B cell (primary cell): ENCODE results near the gene ZEB2. TPM values are rescaled to one million over a fixed set of nuclear protein-coding genes. Genes with fewer than 3 reads are reported as not detected.

Source experiments
- ATAC-seq: fragments of 200-7000 bp; cut with Tn5 transposase; one replicate; pipeline ENCODE4 v1.10.0; 2021; ENCODE audit warnings: low read depth, mild to moderate bottlenecking, moderate number of reproducible peaks, moderate library complexity
- CTCF ChIA-PET: fragments of 350-600 bp; sonication (Branson Sonifier 250); formaldehyde crosslinking; loops from one replicate; lab custom pipeline; 2021; ENCODE audit warnings: antibody characterized with exemption, inconsistent platforms; lab: Charles Lee
- POLR2A ChIA-PET: fragments of 350-600 bp; sonication (Branson Sonifier 250); formaldehyde crosslinking; loops from one replicate; lab custom pipeline; 2021; ENCODE audit warnings: antibody characterized with exemption; lab: Charles Lee
- DNase-seq: peaks from one replicate; pipeline ENCODE4 v3.0.0; 2013
- H2AFZ ChIP-seq: 2 replicates; pipeline ENCODE4 v1.6.1; 2012; ENCODE audit warnings: mild to moderate bottlenecking, low read depth, low read length; ENCODE audit not compliant: insufficient read depth, poor library complexity, severe bottlenecking
- H3K27ac ChIP-seq, 2 donors: 1 replicate in 1 of 2; 2 replicates in 1 of 2; pipeline ENCODE4 v1.5.1; 2012 to 2013; ENCODE audit warnings: low read length in 2 of 2, mild to moderate bottlenecking in 2 of 2, moderate library complexity in 1 of 2
- H3K27me3 ChIP-seq, 4 experiments: fragments of 200-600 bp in 1 of 4; sonication (generic) in 1 of 4; replicated peaks in 1 of 4; 1 replicate in 2 of 4; 2 replicates in 2 of 4; pipeline versions ENCODE4 v1.6.1 to v1.7.0; 2013 to 2016; ENCODE audit warnings: low read length in 3 of 4, mild to moderate bottlenecking in 2 of 4, mixed read lengths in 1 of 4, moderate library complexity in 1 of 4; ENCODE audit not compliant: insufficient read depth in 4 of 4, control insufficient read depth in 3 of 4; ENCODE audit errors: control extremely low read depth in 1 of 4
- H3K36me3 ChIP-seq, 2 experiments: replicated peaks in 1 of 2; 1 replicate in 1 of 2; 2 replicates in 1 of 2; pipeline versions ENCODE4 v1.6.1 to v1.7.1; 2013; ENCODE audit warnings: low read length in 1 of 2; ENCODE audit not compliant: insufficient read depth in 2 of 2, control insufficient read depth in 1 of 2; ENCODE audit errors: control extremely low read depth in 1 of 2, extremely low read depth in 1 of 2
- H3K4me1 ChIP-seq, 2 donors: fragments of 200-600 bp in 1 of 2; sonication (generic) in 1 of 2; 1 replicate in 1 of 2; 2 replicates in 1 of 2; pipeline versions ENCODE4 v1.5.1 to v1.6.1; 2013 to 2017; ENCODE audit warnings: low read length in 2 of 2; ENCODE audit not compliant: control insufficient read depth in 2 of 2, insufficient read depth in 2 of 2
- H3K4me2 ChIP-seq: replicated peaks from 2 replicates; pipeline ENCODE3; 2012; ENCODE audit warnings: mild to moderate bottlenecking, low read depth, low read length; ENCODE audit not compliant: poor library complexity, severe bottlenecking
- H3K4me3 ChIP-seq, 5 experiments: fragments of 200-600 bp in 1 of 5; sonication (generic) in 1 of 5; 1 replicate in 3 of 5; 2 replicates in 2 of 5; pipeline versions ENCODE4 v1.5.1 to v1.7.0; 2011 to 2016; ENCODE audit warnings: low read length in 4 of 5, mild to moderate bottlenecking in 4 of 5, low read depth in 2 of 5, control low read depth in 1 of 5, moderate library complexity in 1 of 5; ENCODE audit not compliant: insufficient read depth in 1 of 5; ENCODE audit errors: control extremely low read depth in 1 of 5, extremely low read depth in 1 of 5
- H3K79me2 ChIP-seq: fragments of 200-600 bp; sonication (generic); one replicate; pipeline ENCODE4 v1.6.0; 2016; ENCODE audit warnings: low read length; ENCODE audit not compliant: control insufficient read depth, insufficient read depth
- H3K9ac ChIP-seq: fragments of 200-600 bp; sonication (generic); 2 replicates; pipeline ENCODE4 v1.6.1; 2017; ENCODE audit warnings: mild to moderate bottlenecking, low read length, moderate library complexity
- H3K9me3 ChIP-seq, 3 donors: one replicate each; pipeline versions ENCODE4 v1.6.1 to v1.7.1; 2013; ENCODE audit warnings: low read length in 2 of 3; ENCODE audit not compliant: control insufficient read depth in 2 of 3, insufficient read depth in 1 of 3; ENCODE audit errors: control extremely low read depth in 1 of 3
- H4K20me1 ChIP-seq: 2 replicates; pipeline ENCODE4 v1.6.0; 2012; ENCODE audit warnings: mild to moderate bottlenecking, low read length; ENCODE audit not compliant: insufficient read depth, control insufficient read depth, poor library complexity, severe bottlenecking
- H3K27ac Mint-ChIP-seq: one replicate; pipeline ENCODE4 v1.8.0; 2021; ENCODE audit warnings: mixed read lengths
- H3K27me3 Mint-ChIP-seq: one replicate; pipeline ENCODE4 v1.8.0; 2021; ENCODE audit warnings: mixed read lengths
- H3K4me1 Mint-ChIP-seq: one replicate; pipeline ENCODE4 v1.8.0; 2021; ENCODE audit warnings: mixed read lengths
- H3K4me3 Mint-ChIP-seq: one replicate; pipeline ENCODE4 v1.8.0; 2021; ENCODE audit warnings: mixed read lengths
- H3K9me3 Mint-ChIP-seq: one replicate; pipeline ENCODE4 v1.8.0; 2022; ENCODE audit warnings: mixed read lengths; ENCODE audit not compliant: insufficient read depth
- EZH2 ChIP-seq: IDR thresholded peaks from 2 replicates; pipeline ENCODE4 v1.6.1; 2012; ENCODE audit warnings: borderline replicate concordance, low read depth, mild to moderate bottlenecking, moderate library complexity, low read length; ENCODE audit not compliant: insufficient read depth, poor library complexity, severe bottlenecking
- WGBS: methylation state at CpG from one replicate; pipeline ENCODE4 v1.1.5; 2013; ENCODE audit warnings: missing lambda C conversion rate; ENCODE audit not compliant: insufficient coverage; 5-methylcytosine and 5-hydroxymethylcytosine counted together
- intact Hi-C: fragments of 100-400 bp; cut with micrococcal nuclease; formaldehyde crosslinking; loops from one replicate; pipeline ENCODE4 v1.10.0; 2022
- polyA plus RNA-seq: library from polyadenylated mRNA; depleted of rRNA; stranded (reverse); fragments of >200 nt; gene quantifications from 2 replicates; pipeline ENCODE4 v1.2.3, GENCODE V29; 2012
- total RNA-seq, 2 donors: library from RNA; stranded (reverse); fragments of 120-200 nt in 1 of 2; gene quantifications; 1 replicate in 1 of 2; 2 replicates in 1 of 2; pipeline versions ENCODE4 v1.2.3 to v1.2.4, GENCODE V29; 2013 to 2022
- TF ChIP-seq, protein P1 (sequence below): fragments of 200-600 bp; IDR thresholded peaks from one replicate; pipeline ENCODE4 v1.8.0; 2022; ENCODE audit warnings: antibody characterized with exemption, mild to moderate bottlenecking

ZEB2 gene
- total and polyA plus RNA-seq, 2 donors (not counting 1 experiment from before 2014, with no cell fraction given) = 56.3 to 217 TPM

DNA sequence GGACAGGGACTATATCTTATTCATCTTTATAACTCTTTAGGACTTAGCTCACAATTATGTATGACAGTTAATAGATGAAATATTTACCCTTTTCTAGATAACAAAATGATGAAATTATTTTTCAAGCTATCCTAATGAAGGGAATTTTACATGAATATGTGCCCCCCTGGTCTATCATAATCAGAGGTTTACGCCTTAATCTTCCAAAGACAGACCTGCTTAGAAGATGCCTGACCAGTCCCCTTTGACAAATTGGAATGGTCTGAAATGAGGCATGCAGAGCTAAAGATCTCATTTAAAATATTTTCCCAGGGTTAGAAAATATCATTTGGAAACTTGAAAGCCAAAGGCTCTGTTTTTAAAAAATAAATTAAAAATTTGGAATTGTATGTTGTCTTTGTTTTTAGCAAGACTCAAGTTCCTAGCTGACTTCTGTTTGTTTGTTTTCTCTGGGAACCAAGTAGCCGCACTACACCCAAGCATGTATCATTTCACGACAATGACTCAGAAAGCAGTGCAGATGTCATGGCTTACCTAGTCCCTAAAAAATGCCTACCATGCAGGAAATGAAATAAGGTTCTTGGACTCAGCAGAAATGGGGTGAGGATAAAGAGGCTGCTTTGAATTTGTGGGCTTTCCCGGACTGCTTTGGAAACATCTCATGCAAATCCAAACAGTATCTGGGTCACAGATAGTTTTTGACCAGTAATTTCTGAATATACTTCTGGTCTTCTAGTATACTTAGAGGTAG lies 162.1 kb downstream of the ZEB2 start:
- TF ChIP-seq, protein P1, sequence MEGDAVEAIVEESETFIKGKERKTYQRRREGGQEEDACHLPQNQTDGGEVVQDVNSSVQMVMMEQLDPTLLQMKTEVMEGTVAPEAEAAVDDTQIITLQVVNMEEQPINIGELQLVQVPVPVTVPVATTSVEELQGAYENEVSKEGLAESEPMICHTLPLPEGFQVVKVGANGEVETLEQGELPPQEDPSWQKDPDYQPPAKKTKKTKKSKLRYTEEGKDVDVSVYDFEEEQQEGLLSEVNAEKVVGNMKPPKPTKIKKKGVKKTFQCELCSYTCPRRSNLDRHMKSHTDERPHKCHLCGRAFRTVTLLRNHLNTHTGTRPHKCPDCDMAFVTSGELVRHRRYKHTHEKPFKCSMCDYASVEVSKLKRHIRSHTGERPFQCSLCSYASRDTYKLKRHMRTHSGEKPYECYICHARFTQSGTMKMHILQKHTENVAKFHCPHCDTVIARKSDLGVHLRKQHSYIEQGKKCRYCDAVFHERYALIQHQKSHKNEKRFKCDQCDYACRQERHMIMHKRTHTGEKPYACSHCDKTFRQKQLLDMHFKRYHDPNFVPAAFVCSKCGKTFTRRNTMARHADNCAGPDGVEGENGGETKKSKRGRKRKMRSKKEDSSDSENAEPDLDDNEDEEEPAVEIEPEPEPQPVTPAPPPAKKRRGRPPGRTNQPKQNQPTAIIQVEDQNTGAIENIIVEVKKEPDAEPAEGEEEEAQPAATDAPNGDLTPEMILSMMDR = no peak
- TF ChIP-seq EZH2 = no peak
- ATAC-seq (no peak), DNase-seq (no peak)
- H3K27ac ChIP-seq = no peak overlapping the region
- H3K4me2 ChIP-seq = no peak overlapping the region
- H3K27me3 Mint-ChIP-seq = no peaks in the 10 kb centered on the region
- no peak overlapping the region for H3K9ac ChIP-seq
- ChIA-PET CTCF (interaction anchor here (1.5 kb wide), 1 partner anchor 162 kb away, joined by 3 read pairs; no protein-coding TSS in a partner anchor), POLR2A (no interaction called here)
- no peak overlapping the region for H3K27ac Mint-ChIP-seq
- WGBS = 87% methylated on average over 3 of the region's 4 CpGs
- H3K4me3 Mint-ChIP-seq = no peak overlapping the region
- H2AFZ ChIP-seq = no peak overlapping the region
- intact Hi-C loops = no loop called here
- H3K4me1 Mint-ChIP-seq = peaks cover 27% of the 10 kb centered on the region
- H3K36me3 ChIP-seq = no peaks in the 10 kb centered on the region
- H3K79me2 ChIP-seq = no peaks in the 10 kb centered on the region
- no peaks in the 10 kb centered on the region for H3K9me3 Mint-ChIP-seq
- no peaks in the 10 kb centered on the region for H4K20me1 ChIP-seq
- H3K4me1 ChIP-seq = peaks cover 10 to 16% of the 10 kb centered on the region in 2 donors
- no peaks in the 10 kb centered on the region for H3K9me3 ChIP-seq
- no peak overlapping the region for H3K4me3 ChIP-seq
- H3K27me3 ChIP-seq = no peaks in the 10 kb centered on the region

DNA sequence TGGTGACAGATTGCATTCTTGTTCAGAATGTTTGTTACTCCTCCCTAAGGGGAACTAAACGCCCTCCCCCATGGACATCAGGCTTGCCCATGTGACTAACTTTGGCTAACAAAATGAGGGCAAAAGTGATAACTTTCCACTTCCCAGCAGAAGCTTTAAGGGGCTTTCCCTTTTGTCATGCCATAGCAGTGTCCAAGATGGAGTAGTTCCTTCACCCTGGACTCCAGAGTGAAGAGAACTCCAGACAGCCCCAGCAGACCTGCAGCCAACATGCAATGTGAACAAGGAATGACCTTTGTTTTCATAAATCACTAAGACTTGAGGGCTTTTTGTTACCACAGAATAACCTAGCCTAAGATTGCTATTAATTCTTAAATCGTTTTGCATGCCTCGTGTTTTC lies 163.5 kb downstream of the ZEB2 start:
- no peak for ATAC-seq
- WGBS = 56% methylated on average over 1 of the region's 3 CpGs
- ChIA-PET CTCF (interaction anchor here (0.6 kb wide), 1 partner anchor 429 kb away, joined by 4 read pairs; no protein-coding TSS in a partner anchor), POLR2A (interaction anchor here (0.6 kb wide), 1 partner anchor 1368 kb away, joined by 5 read pairs; no protein-coding TSS in a partner anchor)
- no peak overlapping the region for H3K27ac ChIP-seq
- Mint-ChIP-seq H3K27me3 (no peaks in the 10 kb centered on the region), H3K4me1 (peaks cover 27% of the 10 kb centered on the region), H3K9me3 (no peaks in the 10 kb centered on the region), H3K27ac (no peak overlapping the region), H3K4me3 (no peak overlapping the region)
- peaks cover 10 to 16% of the 10 kb centered on the region in 2 donors for H3K4me1 ChIP-seq
- TF ChIP-seq, protein P1 = no peak
- H3K9ac ChIP-seq = no peak overlapping the region
- no peak overlapping the region for H3K4me3 ChIP-seq
- no peaks in the 10 kb centered on the region for H3K27me3 ChIP-seq
- no peaks in the 10 kb centered on the region for H4K20me1 ChIP-seq
- H3K9me3 ChIP-seq = no peaks in the 10 kb centered on the region
- no peak for DNase-seq
- H3K4me2 ChIP-seq = no peak overlapping the region
- intact Hi-C loops = no loop called here
- H2AFZ ChIP-seq = no peak overlapping the region
- H3K79me2 ChIP-seq = no peaks in the 10 kb centered on the region
- no peaks in the 10 kb centered on the region for H3K36me3 ChIP-seq
